NCI-H1105 (cell line): ENCODE results near the gene PPFIA1.
"Not testable (repeated sequence)": the region's sequence is repeated elsewhere in the genome, so short reads cannot be mapped to it uniquely, and the experiment has no call there.

Experiments used
- DNase-seq: peaks from one replicate; lab custom pipeline; 2025; lab: John Stamatoyannopoulos, UW

Gene PPFIA1

GRCh38 chr11:70251659-70252321 lies 18.7 kb upstream of the PPFIA1 start:
- no peak for DNase-seq

DNA sequence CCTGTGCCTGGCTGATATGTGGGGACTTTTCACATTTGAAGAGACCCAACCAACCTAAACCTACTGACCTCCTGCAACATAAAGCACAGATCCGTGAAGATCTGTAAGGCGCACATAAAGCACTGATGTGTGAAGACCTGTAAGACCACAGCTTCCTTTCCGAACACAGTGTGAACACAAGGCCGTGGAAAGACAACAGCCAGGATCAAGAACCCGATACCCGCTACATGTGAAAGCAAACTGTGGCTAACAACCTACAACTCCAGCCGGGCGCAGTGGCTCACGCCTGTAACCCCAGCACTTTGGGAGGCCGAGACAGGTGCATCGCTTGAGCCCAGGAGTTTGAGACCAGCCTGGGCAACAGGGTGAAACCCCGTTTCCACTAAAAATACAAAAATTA lies 17.6 kb upstream of the PPFIA1 start:
- DNase-seq, result no peak

- DNase-seq, result no peak
Observed at GRCh38 chr11:70255477-70256116, 14.9 kb upstream of the PPFIA1 start.

DNA sequence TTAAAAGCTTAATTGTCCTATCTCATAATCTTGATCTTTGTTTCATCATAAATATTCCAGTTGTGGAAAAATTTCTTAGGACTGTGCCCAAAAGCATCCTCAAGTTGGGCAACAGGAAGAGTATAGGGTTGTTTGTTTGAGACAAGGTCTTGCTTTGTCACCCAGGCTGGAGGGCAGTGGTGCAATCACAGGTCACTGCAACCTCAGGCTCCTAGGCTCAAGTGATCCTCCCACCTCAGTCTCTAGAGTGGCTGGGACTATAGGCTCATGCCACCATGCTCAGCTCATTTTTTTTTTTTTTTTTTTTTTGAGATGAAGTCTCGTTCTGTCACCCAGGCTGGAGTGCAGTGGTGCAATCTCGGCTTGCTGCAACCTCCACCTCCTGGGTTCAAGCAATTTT lies 11.4 kb upstream of the PPFIA1 start:
- not testable (repeated sequence) for DNase-seq

- no peak for DNase-seq
Observed at GRCh38 chr11:70262951-70263350, 7.5 kb upstream of the PPFIA1 start.

- DNase-seq, result no peak
Observed at GRCh38 chr11:70263363-70263762, 7.1 kb upstream of the PPFIA1 start.

DNA sequence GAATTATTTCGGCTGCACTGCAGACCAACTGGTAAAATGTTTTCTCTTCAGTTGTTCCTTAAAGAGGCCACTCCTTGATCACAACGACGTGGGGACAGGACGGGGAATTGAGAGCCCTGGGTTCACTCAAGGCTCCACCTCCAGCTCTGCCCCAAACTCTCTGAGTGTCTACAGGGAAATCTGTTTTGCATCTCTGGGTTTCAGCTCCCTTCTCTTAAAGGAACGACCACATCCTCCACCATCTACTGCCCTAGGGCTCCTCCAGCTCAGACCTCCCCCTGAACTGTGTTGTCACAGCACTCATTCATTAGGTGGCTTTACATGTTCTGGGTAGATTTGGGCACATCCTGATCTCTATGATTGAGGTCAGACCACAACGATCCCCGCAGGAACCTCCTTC lies 5.1 kb upstream of the PPFIA1 start:
- no peak for DNase-seq

DNA sequence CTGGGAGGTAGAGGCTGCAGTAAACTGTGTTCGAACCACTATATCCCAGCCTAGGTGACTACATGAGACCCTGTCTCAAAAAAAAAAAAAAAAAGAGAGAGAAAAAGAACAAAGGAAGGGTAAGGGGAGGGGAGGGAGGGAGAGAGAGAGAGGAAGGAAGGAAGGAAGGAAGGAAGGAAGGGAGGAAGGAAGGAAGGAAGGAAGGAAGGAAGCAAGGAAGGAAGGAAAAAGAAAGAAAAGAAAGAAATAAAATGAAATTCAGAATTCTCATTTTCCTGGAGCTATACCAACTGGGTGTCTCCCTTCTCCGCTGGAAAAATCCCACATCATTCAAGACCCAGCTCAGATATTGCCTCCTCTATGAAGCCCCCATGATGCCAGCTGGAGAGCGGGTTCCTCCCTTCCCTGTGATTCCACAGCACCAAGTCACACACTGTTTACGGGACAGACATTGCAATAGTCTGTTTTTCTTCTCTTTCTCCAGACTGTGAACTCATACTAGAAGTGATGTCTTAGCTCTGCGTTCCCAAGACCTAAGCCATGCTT lies 3.0 kb upstream of the PPFIA1 start:
- no peak for DNase-seq

DNA sequence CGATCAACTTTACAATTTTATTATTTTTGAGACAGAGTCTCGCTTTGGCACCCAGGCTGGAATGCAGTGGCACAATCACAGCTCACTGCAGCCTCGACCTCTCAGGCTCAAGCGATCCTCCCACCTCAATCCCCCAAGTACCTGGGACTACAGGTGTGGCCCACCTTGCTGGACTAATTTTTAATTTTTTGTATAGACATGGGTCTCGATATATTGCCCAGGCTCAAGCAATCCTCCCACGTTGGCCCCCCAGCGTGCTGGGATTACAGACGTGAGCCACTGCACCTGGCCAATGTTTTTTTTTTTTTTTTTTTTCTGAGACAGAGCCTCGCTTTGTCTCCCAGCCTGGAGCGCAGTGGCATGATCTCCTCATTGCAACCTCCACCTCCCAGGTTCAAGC lies 2.0 kb upstream of the PPFIA1 start:
- DNase-seq, result no peak

- DNase-seq, result no peak
Observed at GRCh38 chr11:70270877-70271648, 573 bp downstream of the PPFIA1 start.

GRCh38 chr11:70271649-70271953 lies 1.1 kb downstream of the PPFIA1 start:
- no peak for DNase-seq

- no peak for DNase-seq
Observed at GRCh38 chr11:70272009-70272408, 1.5 kb downstream of the PPFIA1 start.

DNA sequence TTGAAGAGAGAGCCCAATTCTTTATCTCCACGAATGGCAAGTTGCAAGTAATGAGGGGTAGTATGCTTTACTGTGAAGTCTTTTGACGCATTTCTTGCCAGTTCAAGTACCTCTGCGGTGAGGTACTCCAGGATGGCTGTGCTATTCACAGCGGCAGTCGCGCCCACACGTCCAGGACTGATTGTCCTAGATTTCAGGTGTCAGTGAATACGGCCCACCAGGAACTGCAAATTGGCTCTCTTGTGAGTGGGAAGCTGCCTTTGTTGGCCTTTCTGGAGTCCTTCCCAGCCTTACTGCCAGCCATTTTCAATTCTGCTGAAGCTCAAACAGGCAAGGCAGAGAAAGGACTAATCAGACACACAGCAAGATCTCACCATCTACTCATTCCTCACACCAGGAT lies 8.5 kb downstream of the PPFIA1 start:
- no peak for DNase-seq

DNA sequence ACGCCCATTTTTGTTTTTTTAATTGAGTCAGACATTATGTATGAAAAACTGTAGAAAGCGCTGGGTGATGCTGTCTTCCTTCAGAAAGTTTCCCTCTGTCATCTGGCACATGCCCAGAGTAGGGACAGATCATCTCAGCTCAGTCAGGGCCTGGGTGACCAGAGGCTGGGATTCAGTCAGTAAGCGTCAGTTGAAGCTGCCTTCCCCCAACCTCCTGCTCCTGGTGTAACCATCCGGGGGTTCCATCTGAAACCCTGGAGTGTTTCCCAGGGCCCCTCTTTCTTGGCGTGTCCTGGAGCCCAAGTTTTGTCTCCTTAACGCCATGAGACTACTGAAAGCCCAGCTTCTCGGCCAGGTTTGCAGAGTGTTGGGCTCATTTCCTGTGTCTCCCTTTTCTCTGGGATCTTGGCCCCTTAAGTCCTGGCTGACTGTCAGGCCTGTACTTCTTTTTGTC lies 10.7 kb downstream of the PPFIA1 start:
- no peak for DNase-seq

- DNase-seq, result no peak
Observed at GRCh38 chr11:70282012-70282411, 11.5 kb downstream of the PPFIA1 start.

- DNase-seq, result no peak
Observed at GRCh38 chr11:70288721-70289120, 18.2 kb downstream of the PPFIA1 start.

- no peak for DNase-seq
Observed at GRCh38 chr11:70289582-70289981, 19.1 kb downstream of the PPFIA1 start.

DNA sequence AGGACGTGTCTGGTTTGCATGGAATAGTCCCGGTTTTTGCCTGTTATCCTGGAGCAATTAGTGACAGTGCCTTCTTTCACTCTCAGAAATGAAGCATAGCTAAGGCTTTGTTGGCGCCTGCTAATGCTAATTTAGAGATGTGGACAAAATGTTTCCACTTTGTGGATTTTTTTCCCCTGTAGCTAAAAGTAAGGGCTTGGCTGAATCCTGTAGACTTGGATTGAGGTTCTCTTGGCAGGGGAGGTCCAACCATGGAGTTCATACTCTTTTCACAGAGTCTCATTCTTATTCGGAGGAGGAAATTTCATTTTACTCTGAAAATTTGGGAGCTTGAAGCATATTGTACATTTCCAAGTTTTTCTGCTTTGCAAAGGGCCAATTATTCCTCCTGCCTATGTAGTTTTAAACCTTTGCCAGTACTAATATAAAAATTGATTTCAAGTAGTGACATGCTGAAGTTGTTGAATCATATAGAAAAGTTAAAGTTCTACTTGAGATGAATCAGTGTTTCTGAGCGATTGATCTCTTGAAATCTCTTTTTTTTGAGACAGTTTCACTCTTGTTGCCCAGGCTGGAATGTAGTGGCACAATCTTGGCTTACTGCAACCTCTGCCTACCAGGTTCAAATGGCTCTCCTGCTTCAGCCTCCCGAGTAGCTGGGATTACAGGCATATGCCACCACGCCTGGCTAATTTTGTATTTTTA lies 20.0 kb downstream of the PPFIA1 start:
- DNase-seq, result no peak

GRCh38 chr11:70292166-70292565 lies 21.7 kb downstream of the PPFIA1 start:
- DNase-seq, result no peak

DNA sequence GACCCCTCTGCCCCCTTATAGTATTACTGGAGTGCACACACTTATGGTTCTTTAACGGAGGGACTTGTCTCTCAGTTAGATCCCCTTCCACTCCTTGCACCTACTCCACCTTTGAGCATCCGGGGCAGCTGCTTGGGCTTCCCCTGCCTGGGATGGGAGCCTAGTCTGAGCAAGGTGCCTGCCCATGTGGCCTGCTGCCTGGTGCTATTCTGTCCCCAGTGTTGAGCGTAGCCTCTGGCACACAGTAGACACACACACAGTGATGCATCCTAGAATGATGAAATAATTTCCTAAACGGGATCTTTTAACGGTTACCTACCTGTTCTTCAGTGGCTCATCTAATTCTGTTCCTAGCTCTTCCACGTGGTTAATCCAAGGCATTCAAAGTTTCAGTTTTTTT lies 22.4 kb downstream of the PPFIA1 start:
- DNase-seq, result no peak

DNA sequence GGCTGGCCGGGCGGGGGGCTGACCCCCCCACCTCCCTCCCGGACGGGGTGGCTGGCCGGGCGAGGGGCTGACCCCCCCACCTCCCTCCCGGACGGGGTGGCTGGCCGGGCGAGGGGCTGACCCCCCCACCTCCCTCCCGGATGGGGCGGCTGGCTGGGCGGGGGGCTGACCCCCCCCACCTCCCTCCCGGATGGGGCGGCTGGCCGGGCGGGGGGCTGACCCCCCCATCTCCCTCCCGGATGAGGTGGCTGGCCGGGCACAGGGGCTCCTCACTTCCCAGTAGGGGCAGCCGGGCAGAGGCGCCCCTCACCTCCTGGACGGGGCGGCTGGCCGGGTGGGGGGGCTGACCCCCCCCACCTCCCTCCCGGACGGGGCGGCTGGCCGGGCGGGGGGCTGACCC lies 24.7 kb downstream of the PPFIA1 start:
- DNase-seq, result not testable (repeated sequence)

DNA sequence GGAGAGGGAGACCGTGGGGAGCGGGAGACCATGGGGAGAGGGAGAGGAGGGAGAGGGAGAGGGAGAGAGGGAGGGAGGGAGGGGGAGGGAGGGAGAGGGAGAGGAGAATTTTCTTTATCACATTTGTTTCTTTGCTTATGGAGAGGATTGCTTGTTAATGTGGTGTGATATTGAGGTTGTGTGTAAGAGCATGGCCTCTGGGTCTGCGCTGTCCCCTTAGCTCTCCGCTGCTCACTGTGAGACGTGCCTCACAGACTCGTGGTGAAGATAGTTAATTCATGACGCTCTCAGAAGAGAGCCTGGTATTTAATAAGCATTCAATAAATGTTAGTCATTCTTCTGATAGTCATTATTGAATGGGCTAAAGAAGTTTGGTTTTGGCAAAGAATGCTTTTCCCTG lies 26.2 kb downstream of the PPFIA1 start:
- no peak for DNase-seq
